ENCODE results near the gene MRPS35.

MRPS35 gene

GRCh38 chr12:27777141-27777540, 66.5 kb downstream of the MRPS35 start:
- no peak for DNase-seq

GRCh38 chr12:27778206-27778605, 67.6 kb downstream of the MRPS35 start:
- DNase-seq: no peak

GRCh38 chr12:27779416-27779919, 68.8 kb downstream of the MRPS35 start:
- peak; percentile 13 for DNase-seq

GRCh38 chr12:27779920-27780611, 69.4 kb downstream of the MRPS35 start, which contains the start of the genes KLHL42 and MANSC4:
KLHL42 (plus strand) TSS chr12:27780233; CDS start chr12:27780331, 98 bp downstream.
MANSC4 (minus strand) TSS chr12:27780236; CDS start chr12:27771276, 8,960 bp downstream.
- peak; percentile 65 for DNase-seq

- DNase-seq: peak; percentile 3
Observed at GRCh38 chr12:27780612-27781408, 70.2 kb downstream of the MRPS35 start.

- no peak for DNase-seq
Observed at GRCh38 chr12:27781680-27782079, 71.0 kb downstream of the MRPS35 start.

- no peak for DNase-seq
Observed at GRCh38 chr12:27782481-27782880, 71.8 kb downstream of the MRPS35 start.

- DNase-seq: no peak
Observed at GRCh38 chr12:27785882-27786570, 75.4 kb downstream of the MRPS35 start.

- no peak for DNase-seq
Observed at GRCh38 chr12:27787559-27787958, 76.9 kb downstream of the MRPS35 start.

- no peak for DNase-seq
Observed at GRCh38 chr12:27790179-27790578, 79.5 kb downstream of the MRPS35 start.

- no peak for DNase-seq
Observed at GRCh38 chr12:27794818-27795584, 84.4 kb downstream of the MRPS35 start.

GRCh38 chr12:27796128-27796527, 85.5 kb downstream of the MRPS35 start:
- no peak for DNase-seq

- DNase-seq: no peak
Observed at GRCh38 chr12:27797301-27798025, 86.8 kb downstream of the MRPS35 start.

GRCh38 chr12:27800819-27801218, 90.2 kb downstream of the MRPS35 start:
- no peak for DNase-seq

GRCh38 chr12:27801630-27802029, 91.0 kb downstream of the MRPS35 start:
- no peak for DNase-seq

GRCh38 chr12:27802511-27802910, 91.9 kb downstream of the MRPS35 start:
- DNase-seq: no peak

- no peak for DNase-seq
Observed at GRCh38 chr12:27802936-27803335, 92.3 kb downstream of the MRPS35 start.

GRCh38 chr12:27805238-27805637, 94.6 kb downstream of the MRPS35 start:
- DNase-seq: no peak
